ENCODE data around the gene RTF1.

GRCh38 chr15:41462084-41462795 lies 45.3 kb downstream of the RTF1 start:
- TF ChIP-seq CTCF (IDR thresholded peaks at IDR 0.05; ENCODE audit: extremely low read depth in 1 of 2, insufficient read depth in 1 of 2, low read depth in 1 of 2, low read length in 2 of 2) = no peak
- TF ChIP-seq POLR2A (IDR thresholded peaks at IDR 0.05; ENCODE audit: low read depth, low read length) = no peak
- TF ChIP-seq FOS (IDR thresholded peaks at IDR 0.05; ENCODE audit: borderline replicate concordance, insufficient read depth, low read length) = no peak
- no peak for TF ChIP-seq EZH2 (IDR thresholded peaks at IDR 0.05; ENCODE audit: borderline replicate concordance, low read depth, low read length, severe bottlenecking)
- no peak for TF ChIP-seq MAX (IDR thresholded peaks at IDR 0.05; ENCODE audit: insufficient read depth, insufficient read length)
- TF ChIP-seq POLR2AphosphoS5 (IDR thresholded peaks at IDR 0.05; ENCODE audit: insufficient read depth, low read depth, low read length) = no peak
- no peak for TF ChIP-seq MYC (IDR thresholded peaks at IDR 0.05; ENCODE audit: low read depth, low read length)

All from endothelial cell of umbilical vein (primary cell).